ENCODE data around the gene FBN2.

The FBN2 gene

DNA sequence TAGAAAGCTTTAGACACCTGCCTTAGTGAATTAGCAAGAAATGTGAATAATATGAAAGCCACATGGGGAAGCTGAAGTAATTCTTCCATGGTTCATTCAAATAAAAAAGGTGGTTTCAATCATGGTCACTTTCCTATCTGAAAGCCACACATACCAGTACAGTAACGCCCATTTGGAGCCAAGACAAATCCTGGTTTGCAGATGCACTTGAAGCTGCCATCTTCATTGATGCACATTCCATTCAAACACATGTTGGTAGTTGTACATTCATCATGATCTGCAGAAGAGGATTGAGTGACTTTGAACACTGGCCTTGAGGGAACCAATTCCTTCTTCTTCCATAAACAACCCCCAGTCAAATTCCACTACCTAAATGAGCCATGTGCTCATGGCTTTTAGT, 161.5 kb downstream of the FBN2 start:
- DNase-seq (ENCODE audit: low read depth in 1 of 2, low spot score in 1 of 2) = no peak

DNA sequence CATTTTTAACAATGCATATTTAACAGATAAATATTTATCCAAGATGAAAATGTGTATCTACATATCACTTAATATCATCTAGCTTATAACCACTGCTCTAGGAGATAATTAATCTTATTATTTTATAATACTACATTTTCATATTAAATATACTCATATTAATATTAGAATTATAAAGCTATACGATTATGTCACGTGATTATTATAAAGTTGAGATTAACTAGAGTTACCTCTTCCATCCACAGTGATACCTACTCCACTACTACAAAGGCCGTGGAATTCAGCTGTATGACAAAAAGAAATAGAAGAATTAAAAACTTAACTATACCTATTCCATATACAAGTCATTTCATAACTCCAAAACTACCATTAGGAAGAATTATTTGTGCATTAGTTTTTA, 171.9 kb downstream of the FBN2 start:
- no peak for DNase-seq (ENCODE audit: low read depth in 1 of 2, low spot score in 1 of 2)

DNA sequence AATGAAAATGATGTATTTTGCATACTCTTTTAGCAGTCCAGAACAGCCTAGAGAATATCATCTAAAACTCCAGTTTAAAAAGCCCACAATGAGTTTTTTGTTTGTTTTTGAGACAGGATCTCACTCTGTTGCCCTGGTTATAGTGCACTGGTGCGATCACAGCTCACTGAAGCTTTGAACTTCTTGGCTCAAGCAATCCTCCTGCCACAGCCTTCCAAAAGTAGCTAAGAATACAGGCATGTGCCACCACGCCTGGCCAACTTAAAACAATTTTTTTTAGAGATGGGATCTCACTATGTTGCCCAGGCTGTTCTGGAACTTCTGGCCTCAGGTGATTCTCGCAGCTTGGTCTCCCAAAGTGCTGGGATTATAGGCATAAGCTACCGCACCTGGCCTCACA, 175.7 kb downstream of the FBN2 start:
- DNase-seq (ENCODE audit: low read depth in 1 of 2, low spot score in 1 of 2) = no peak

DNA sequence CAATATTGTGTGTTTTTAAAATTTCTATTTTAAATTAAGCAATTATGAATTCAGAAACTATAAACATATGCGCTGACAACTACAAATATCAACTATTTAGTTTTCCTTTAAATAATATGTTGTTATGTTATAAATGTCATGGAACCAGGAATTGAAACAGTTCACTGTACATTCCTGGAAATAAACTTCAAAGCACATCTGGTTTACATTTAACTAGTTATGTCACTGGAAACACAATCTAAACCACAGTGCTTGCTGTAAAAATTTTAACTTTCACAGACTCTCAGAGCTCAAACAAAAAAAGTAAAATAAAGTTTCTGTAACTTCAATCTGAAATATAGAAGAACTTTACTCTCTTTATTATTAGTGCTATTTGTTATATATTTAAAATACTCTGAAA, 179.2 kb downstream of the FBN2 start:
- DNase-seq (ENCODE audit: low read depth in 1 of 2, low spot score in 1 of 2) = no peak

DNA sequence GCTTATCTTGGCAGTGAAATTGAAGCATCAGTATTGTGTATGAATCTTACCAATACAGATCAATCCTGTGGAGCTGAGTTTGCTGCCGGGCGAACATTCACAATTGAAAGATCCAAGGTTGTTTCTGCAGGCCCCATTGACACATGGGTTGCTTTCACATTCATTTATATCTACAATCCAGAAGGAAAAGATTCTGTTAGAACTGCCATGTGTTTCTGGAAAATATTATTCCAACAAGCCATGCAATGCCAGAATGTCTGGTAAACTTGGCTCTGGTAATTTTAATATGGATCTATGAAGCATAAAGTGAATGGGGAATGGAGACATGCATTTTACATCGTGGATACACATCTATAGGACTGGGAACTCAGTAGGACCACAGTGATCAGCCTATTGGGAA, 180.8 kb downstream of the FBN2 start:
- no peak for DNase-seq (ENCODE audit: low read depth in 1 of 2, low spot score in 1 of 2)

DNA sequence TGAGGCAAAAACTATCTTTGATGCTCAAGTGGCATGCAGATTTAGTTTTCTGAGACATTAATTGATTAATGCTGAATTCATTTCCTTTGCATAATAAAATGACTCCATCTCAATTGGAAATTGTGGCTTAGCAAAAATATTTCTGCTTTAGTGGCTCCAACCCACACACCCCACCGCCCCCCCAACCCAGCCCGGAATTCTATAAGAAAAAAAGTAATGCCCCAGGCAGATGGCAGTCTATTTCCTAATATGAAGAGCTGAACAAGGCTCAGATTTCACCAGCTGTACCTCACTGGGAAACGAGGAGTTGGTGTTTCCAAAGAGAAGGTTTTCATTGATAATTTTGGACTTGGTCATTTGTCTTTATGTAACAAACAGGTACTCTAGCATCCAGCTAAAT, 182.1 kb downstream of the FBN2 start:
- no peak for DNase-seq (ENCODE audit: low read depth in 1 of 2, low spot score in 1 of 2)

DNA sequence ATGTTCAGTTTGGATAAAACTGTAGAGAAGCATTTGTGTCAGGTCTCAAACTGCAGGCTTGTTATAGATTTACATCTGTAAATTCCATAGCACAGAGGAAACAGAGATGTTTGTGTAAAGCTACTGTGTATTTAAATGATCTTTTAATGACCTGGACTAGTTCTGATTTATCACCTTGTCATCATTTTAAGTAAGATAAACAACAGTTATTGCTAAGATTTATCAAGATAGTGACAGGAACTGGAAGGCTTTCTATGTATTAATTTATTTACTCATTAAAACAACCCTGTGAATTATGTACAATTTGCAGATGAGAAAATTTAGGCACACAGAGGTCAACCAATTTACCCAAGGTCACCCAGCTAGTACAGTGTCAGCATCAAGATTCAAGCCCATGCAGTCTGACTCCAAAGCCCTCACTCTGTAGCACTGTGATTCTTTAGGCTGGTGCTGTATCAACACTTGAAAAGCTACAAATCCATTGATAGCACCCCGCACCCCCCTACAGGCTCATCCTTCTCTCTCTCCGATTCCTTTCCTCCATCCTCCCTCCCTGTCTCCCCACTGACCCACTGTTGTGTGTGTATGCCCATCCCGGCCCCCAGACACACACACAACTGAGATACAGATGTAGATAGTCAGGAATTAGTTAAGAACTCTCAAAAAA, 184.5 kb downstream of the FBN2 start:
- no peak for DNase-seq (ENCODE audit: low read depth in 1 of 2, low spot score in 1 of 2)

DNA sequence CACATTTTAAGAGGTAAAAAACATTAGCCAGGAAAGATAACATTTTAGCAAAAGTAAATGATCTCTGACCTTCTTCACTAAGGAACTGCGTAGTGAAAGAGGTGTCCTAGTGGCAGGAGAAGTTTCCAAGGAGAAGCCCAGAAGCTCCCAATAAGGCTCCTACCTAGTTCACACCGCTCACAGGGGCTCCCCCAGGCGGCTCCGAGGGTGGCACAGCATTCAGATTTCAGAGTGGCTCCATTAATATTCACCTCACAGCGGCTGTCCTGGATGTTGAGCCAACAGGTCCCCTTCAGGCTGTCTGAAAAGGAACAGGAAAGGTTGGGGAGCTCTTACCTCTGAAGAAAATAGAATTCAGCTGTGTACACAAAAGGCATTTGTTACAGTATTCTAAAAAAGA, 187.3 kb downstream of the FBN2 start:
- no peak for DNase-seq (ENCODE audit: low read depth in 1 of 2, low spot score in 1 of 2)

DNA sequence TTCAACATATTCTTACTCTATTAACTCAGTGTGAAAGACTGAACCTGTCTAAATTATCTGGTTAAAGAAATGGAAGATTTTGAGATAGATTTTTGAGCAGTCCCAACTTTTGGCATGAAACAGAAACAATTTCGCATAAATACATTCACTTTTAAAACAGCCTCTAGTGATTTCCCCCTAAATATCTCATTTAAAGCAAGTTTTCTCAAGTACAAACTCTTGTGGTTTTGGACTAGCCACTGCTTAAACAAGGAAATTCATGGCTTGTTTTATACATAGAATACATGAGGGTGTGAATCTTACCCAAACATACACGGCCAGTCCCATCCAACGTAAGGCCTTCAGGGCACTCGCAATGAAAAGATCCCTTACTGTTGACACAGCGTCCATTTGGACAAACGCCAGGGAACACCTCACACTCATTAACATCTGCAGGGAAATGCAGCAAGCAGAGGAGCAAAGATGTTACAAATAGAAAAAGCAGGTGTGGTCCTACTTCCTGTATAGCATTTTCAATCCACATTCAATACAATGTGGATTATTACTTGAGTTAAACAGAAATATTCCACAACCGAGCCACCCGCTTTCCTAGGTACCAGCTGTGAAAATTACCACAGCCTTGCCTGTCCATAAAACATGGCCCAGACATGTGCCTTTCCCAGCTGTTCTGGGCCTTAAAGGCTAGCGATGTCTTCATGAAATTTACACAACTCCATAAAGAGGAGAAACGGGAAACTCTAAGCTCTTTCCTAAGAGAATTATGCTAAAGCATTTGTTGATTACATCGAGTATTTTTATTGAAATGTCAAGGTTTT, 188.8 kb downstream of the FBN2 start:
- no peak for DNase-seq (ENCODE audit: low read depth in 1 of 2, low spot score in 1 of 2)

DNA sequence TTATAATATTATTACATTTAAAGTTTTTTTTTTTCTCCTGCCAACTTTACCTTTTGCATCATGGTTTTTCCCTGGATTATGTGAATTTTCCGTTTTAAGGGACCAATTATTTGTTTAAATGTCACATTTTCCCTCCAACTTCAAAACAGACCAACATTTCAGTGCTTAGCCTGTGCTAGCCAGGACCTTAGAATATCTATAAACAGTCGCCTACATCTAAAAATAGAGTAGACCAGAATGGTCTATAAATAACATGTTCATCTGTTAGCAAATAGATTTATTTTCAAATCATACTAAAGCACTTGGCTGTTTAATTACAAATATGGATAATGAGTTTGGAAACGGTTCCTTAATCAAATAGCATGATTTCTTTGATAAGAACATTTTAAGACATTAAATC, 192.0 kb downstream of the FBN2 start:
- DNase-seq (ENCODE audit: low read depth in 1 of 2, low spot score in 1 of 2) = no peak

DNA sequence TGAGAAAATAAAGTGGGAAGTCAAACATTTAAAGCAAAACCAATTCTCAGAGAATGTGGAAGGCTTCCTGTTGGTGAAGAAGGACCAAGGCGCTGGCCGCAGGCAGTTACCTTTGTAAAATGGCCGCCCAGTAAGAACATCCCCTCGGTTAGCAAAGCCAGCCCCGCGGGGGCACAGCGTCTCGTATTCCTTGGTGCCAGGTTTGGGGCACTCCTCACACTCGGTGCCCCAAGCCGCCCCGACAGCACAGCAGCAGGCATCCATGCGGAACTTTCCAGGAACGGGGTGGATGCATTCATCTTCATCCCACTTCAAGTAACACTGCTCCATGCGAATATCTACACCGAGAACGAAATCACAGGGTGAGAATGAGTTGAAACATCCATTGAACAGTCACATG, 192.8 kb downstream of the FBN2 start:
- no peak for DNase-seq (ENCODE audit: low read depth in 1 of 2, low spot score in 1 of 2)

DNA sequence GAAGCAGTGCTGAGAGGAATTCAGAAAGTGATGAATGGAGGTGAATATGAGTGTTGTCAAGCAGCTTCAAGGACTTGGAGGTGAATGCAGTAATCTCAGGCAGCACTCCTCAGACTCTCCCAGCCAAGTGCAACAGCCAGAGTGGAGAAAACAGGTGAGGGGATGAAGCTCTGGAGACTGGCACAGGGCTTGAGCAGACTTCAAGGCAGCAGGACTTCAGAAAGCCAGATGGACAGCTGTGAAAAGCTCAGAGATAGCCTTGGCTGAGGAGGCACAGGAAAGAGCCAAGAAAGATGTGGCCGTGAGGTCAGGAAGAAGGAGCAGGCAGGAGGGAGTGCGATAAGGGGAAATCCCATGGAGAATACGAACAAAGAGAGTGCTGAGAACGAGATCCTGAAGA, 194.9 kb downstream of the FBN2 start:
- DNase-seq (ENCODE audit: low read depth in 1 of 2, low spot score in 1 of 2) = no peak

DNA sequence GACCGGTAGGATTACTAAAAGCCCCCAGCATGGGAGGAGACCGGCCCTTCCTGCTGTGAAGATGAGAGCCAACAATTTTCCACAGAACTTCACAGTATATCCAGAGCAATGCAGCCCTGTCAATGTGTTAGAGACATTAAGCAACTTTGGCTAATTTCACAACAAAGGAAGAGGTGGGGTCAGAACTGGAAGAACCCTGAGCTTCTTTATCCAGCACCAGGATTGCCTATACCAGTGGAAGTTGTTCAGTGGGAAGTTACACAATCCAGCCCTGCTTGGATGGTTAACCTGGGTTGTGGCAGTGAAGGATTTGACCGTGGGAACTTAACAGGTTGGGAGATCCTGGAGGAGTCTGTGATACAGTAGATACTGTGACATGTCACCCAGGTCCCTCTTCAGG, 197.0 kb downstream of the FBN2 start:
- no peak for DNase-seq (ENCODE audit: low read depth in 1 of 2, low spot score in 1 of 2)

DNA sequence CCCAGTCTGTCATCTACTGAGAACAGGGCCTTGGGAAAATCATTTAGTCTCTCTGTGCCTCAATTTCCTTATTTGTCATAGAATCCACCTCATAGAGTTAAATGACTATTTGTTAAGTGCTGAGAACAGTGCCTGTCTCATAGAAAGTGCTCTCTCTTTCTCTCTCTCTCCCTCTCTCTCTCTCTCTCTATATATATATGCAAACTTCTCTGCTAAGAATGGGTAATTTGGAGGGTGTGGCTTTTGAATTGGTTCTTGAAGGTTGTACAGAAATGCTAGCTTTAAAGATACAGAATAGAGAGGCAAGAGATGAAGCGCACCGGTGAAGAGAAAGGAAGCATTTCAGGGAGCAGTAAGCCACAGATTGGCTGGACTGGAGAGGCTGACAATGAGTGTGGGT, 197.4 kb downstream of the FBN2 start:
- no peak for DNase-seq (ENCODE audit: low read depth in 1 of 2, low spot score in 1 of 2)

DNA sequence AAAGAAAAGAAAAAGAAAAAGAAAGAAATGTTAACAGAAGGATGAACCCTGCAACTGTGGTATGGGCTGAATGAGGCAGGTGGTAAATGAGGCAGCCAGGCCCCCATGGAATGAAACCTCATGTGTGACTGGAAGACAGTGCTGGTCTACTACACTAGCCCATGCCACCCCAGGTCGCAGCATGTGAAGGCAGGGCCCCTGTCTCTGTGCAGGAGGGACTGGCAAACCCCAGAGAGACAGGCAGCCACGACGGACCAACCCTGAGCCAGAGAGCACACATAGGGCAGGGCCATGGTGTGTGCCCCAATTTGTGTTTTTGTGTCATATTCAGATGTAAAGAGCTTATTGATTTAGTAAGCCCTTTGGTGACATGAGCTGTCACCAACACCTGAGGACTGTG, 198.5 kb downstream of the FBN2 start:
- DNase-seq (ENCODE audit: low read depth in 1 of 2, low spot score in 1 of 2) = no peak

DNA sequence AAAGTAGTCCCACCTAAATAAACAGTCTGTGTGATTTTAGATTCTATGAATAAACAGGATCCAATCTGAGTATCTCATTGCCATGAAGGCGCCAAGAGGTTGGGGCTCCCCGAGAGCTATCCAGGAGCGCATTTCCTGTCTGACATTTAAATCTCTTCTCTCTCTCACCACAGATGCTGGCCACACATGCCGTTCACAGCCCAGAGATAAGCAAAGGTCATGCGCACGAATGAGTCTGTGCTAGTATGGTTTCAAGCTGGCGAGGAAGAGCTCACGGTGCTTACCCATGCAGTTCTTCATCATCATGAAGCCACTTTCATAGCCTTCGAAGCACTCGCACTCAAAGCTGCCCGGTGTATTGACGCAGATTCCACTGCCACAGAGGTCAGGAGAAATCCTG, 199.4 kb downstream of the FBN2 start:
- DNase-seq (ENCODE audit: low read depth in 1 of 2, low spot score in 1 of 2) = no peak

DNA sequence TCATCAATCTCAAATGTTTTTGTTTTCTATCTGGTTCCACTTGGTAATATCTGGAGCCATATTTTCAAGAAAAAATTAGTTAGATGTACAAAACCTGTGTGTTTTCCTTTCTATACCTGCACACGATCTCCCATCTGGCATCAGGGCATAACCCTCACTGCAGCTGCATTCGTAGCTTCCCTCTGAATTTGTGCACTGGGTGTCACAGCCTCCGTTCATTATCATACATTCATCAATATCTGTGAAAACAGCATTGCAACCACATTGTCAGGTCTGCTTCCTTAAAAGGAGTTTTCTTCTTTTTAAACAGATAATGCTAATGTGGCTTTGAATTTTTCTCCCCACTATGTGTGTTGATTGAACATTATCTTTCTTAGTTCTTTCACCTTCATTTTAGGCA, 202.7 kb downstream of the FBN2 start:
- DNase-seq (ENCODE audit: low read depth in 1 of 2, low spot score in 1 of 2) = no peak

DNA sequence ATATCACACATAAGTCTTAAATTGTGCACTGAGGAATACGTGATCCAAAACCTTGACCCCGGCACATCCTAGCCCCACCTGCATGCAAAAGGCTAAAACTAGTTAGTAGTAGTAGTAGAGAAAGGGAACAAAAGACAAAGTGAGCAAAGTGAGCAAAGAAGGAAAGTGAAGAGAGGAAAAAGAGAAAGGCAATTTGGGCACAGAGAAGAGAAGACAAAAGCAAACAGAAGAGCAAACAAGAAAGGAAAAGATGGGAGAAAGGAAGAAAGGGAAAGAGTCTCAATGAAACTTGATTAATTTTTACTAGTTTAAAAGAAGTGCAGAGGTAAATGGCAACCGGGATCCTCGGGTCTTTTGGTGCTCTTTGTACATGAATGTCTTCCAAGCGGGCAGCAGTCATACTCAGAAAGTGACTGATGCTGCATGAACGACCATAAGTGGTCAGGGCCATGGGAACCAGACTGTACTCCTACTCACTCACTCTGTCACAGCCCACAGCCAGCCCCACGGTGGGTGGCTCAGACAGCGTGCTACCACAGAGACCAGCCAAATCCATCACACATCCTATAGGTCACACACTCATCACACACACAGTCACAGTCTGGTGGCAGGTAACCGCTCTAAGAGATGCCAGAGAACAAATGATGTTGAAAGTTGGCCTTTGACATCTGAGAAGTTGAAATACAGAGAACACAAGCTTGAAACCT, 203.9 kb downstream of the FBN2 start:
- no peak for DNase-seq (ENCODE audit: low read depth in 1 of 2, low spot score in 1 of 2)

DNA sequence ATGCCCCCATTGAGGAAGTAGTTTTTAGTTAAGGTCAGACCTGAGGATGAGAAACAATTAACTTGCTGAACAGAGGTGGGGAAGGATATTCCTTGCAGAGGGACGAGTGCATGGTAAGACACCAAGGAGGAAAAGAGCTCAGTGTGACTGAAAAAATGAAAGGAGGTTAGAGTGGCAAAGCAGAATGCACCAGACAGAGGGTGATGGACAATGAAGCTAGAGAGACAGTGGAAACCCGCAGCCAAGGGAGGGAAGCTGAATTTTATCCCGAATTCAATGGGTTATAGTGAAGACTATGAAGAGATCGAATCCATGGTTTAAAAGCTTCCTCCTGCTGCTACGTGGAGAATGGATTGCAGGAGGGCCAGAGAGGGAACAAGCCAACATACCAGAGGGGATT, 206.8 kb downstream of the FBN2 start:
- no peak for DNase-seq (ENCODE audit: low read depth in 1 of 2, low spot score in 1 of 2)

DNA sequence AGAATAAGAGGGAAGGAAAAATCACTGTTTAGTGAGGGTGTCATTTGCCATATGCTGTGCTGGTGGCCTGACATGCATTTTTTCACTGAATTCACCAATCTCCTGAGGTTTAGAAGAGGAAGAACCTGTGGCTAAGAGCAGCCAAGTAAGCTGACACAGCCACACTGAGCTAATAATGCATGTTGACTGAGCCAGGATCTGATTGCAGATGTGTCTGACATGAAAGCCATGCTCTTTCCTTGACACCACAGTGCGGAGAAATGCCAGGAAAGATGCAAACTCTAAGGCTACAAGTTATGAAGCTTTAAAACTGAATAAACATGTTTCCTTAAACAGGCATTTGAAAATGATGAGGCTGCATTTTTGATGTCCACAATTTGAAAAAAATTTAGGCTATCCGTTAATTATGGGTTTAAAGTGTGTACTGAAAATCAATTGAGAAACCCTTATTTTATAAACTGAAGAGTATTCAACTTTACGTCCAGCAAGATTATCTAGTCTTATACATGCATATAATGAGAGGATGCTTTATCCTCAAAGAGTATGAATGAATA, 208.6 kb downstream of the FBN2 start:
- no peak for DNase-seq (ENCODE audit: low read depth in 1 of 2, low spot score in 1 of 2)

DNA sequence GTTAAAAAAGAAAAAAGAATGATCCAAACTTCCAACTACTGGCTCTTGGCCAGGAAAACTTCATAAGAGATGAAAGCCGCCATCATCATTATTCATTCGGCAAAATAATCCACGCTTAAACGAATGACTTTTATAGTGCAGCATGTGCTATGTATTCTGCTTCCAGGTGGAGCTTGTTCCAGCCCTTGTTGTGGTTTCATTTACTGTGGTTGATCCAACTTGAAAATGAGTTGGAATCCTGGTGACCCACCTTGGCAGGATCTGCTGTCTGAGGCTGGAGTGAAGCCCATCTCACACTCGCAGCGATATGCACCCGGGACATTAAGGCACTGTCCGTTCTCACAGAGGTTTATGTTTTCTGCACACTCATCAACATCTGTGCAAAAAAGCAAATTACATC, 209.6 kb downstream of the FBN2 start:
- DNase-seq (ENCODE audit: low read depth in 1 of 2, low spot score in 1 of 2) = no peak

DNA sequence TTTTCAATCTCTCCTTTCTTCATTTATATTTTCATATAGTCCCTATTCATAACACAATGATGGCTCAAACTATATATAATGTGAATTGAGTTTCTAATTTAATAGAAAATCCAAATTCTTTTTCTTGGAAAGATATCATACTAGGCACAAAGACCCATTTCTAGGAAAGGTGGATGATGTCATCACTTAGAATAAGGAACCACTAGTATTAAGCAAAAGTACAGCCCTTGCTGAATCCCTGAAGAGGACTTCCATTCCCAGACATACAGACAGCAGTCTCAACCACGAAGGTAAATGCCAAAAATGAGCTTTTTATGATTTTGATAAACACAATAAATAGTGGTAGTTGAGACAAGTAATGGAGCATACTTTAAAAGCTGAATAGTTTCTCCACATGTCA, 210.0 kb downstream of the FBN2 start:
- no peak for DNase-seq (ENCODE audit: low read depth in 1 of 2, low spot score in 1 of 2)
